GM18951 (cell line): ENCODE results near the gene LRRIQ4.

Experiments
- POLR2A ChIP-seq: IDR thresholded peaks from 4 replicates; pipeline ENCODE4 v1.6.1; 2011; ENCODE audit warnings: mild to moderate bottlenecking; ENCODE audit not compliant: insufficient read length, insufficient read depth; ENCODE audit errors: extremely low read depth
- in situ Hi-C: fragments of 300-500 bp; cut with MboI; formaldehyde crosslinking; loops from one replicate; pipeline ENCODE4 v1.12.0; 2022; ENCODE audit warnings: low sequenced_read_pairs, mixed read lengths, inconsistent platforms; ENCODE audit not compliant: unreplicated experiment

Gene LRRIQ4

GRCh38 chr3:169822540-169822939, 9.9 kb downstream of the LRRIQ4 start:
- no peak for TF ChIP-seq POLR2A
- in situ Hi-C loops = no loop called here

GRCh38 chr3:169822983-169823382, 10.3 kb downstream of the LRRIQ4 start:
- no peak for TF ChIP-seq POLR2A
- in situ Hi-C loops = no loop called here

DNA sequence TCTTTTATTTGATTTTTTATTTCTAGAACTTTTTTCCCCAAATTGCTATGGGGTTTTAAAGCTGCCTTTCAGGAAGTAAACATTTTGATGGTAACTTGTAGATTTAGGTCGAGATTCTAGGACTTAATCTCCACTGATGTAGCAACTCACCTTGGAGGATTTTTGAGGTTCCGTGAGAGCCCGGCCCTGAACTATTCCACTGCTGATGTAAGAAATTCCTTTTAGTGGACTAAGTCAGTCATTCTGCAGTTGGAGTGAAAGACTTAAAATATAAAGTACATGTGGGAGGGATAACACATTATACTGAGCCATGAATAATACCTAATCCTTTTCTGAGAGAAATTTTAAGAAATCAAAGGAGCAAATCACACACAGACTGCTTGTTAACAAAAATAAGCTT, 12.6 kb downstream of the LRRIQ4 start:
- TF ChIP-seq POLR2A = no peak
- in situ Hi-C loops = no loop called here

- in situ Hi-C loops = no loop called here
These were observed 15.0 kb downstream of the LRRIQ4 start for GRCh38 chr3:169827712-169828111.

DNA sequence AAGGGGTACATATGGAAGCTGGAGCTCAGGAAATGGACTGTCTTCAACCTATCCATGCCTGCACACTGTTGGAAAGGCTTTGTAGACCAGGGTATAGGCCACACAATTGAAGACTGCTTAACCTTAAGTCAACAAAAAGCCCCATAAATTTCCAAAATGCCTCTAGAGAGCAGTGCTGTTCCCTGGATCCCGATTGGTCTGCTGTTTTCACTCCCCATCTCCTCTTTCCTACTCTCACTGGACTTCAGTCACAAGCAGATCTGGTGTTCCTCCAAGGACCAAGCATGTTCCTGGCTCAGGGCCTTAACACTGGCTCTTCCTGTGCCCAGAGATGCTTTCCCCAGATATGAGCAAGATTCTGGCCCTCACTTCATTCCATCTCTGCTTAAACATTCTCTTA, 22.9 kb downstream of the LRRIQ4 start:
- TF ChIP-seq POLR2A = no peak

More at GRCh38 chr3:169827712-169828111, 15.0 kb downstream of the LRRIQ4 start:
- no peak for TF ChIP-seq POLR2A

GRCh38 chr3:169836078-169836941, 23.6 kb downstream of the LRRIQ4 start:
- TF ChIP-seq POLR2A = no peak
- in situ Hi-C loops = no loop called here

More for the DNA sequence above, 22.9 kb downstream of the LRRIQ4 start:
- in situ Hi-C loops = no loop called here

- TF ChIP-seq POLR2A = no peak
- in situ Hi-C loops = no loop called here
These were observed 24.2 kb downstream of the LRRIQ4 start for GRCh38 chr3:169836942-169837275.

GRCh38 chr3:169838511-169839030, 25.9 kb downstream of the LRRIQ4 start:
- TF ChIP-seq POLR2A = no peak
- in situ Hi-C loops = no loop called here

- in situ Hi-C loops = no loop called here
These were observed 28.5 kb downstream of the LRRIQ4 start for GRCh38 chr3:169841171-169841570.

DNA sequence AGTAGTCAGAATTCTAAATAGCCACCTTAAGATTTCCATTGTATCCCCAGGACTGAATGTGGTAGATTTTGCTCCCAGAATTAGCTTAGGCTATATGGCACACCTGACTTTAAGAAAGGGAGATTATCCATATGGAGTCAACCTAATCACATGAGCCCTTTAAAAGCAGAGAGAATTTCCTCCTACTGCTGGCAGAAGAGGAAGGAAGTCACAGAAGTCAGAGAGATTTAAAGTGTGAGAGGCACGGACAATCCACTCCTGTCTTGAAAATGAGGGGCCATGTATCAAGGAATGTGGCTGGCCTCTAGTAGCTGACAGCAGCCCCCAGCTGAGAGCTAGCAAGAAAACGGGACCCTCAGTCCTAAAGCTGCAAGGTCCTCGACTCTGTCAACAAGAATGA, 30.3 kb downstream of the LRRIQ4 start:
- TF ChIP-seq POLR2A = no peak
- in situ Hi-C loops = no loop called here

More at GRCh38 chr3:169841171-169841570, 28.5 kb downstream of the LRRIQ4 start:
- no peak for TF ChIP-seq POLR2A

DNA sequence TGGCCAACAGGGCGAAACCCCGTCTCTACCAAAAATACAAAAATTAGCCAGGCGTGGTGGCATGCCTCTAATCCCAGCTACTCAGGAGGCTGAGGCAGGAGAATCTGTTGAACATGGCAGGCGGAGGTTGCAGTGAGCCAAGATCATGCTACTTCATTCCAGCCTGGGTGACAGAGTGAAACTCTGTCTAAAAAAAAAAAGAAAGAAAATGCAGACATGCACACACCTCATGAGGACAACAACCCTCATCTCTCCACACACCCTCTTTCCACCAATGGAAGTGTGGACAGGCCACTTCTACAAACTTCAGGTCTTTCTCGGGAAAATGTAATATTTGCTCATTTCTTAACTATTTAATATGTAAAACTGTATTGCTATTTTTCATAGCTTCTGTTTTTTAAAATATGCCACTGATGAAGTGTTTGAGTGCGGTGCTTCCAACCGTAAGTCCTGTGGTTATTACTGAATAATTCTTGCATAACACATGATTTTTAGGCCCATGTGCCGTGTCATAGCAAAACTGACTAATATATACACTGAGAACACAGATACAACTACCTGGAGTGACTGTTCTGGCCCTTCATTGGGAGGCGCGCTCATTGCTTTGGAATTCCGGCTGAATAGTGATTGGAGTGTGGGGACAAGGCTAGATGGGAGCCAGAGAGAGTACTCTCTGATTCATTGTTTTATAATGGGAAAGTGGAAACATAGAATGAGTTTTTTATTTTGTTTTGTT, 34.0 kb downstream of the LRRIQ4 start:
- in situ Hi-C loops = no loop called here
- no peak for TF ChIP-seq POLR2A

GRCh38 chr3:169847896-169848295, 35.2 kb downstream of the LRRIQ4 start:
- in situ Hi-C loops = no loop called here
- no peak for TF ChIP-seq POLR2A

GRCh38 chr3:169848741-169849140, 36.1 kb downstream of the LRRIQ4 start:
- TF ChIP-seq POLR2A = no peak
- in situ Hi-C loops = no loop called here
